ENCODE results near the gene CLIC2. TPM values are rescaled to one million over a fixed set of nuclear protein-coding genes. Genes with fewer than 3 reads are reported as not detected.

CLIC2 gene
- total RNA-seq, 2 experiments from 2014 or later: 0.50 to 0.65 TPM

GRCh38 chrX:155242300-155242699, 92.1 kb downstream of the CLIC2 start:
- H3K4me1 Mint-ChIP-seq: no peaks in the 10 kb centered on the region
- H3K27me3 Mint-ChIP-seq: no peaks in the 10 kb centered on the region
- H3K27ac Mint-ChIP-seq: no peak overlapping the region

GRCh38 chrX:155237719-155238118, 96.7 kb downstream of the CLIC2 start:
- ChIA-PET CTCF (no interaction called here), POLR2A (no interaction called here)
- Mint-ChIP-seq H3K27me3 (no peaks in the 10 kb centered on the region), H3K36me3 (ENCODE audit: low read depth) (peaks cover 32% of the 10 kb centered on the region), H3K4me1 (peaks cover 5% of the 10 kb centered on the region), H3K27ac (no peak overlapping the region), H3K9me3 (no peaks in the 10 kb centered on the region), H3K4me3 (no peak overlapping the region)
- DNase-seq: no peak

More at GRCh38 chrX:155242300-155242699, 92.1 kb downstream of the CLIC2 start:
- ChIA-PET CTCF (no interaction called here), POLR2A (no interaction called here)
- no peaks in the 10 kb centered on the region for H3K9me3 Mint-ChIP-seq
- no peak for DNase-seq
- no peak overlapping the region for H3K4me3 Mint-ChIP-seq
- H3K36me3 Mint-ChIP-seq (ENCODE audit: low read depth): peaks cover 14% of the 10 kb centered on the region

- CTCF ChIA-PET: no interaction called here
- DNase-seq: no peak
Measured at GRCh38 chrX:155235891-155236290, 98.5 kb downstream of the CLIC2 start.

GRCh38 chrX:155231163-155231562, 103.3 kb downstream of the CLIC2 start:
- peak overlapping the region; percentile 37 for H3K27ac Mint-ChIP-seq
- DNase-seq: no peak
- no peaks in the 10 kb centered on the region for H3K27me3 Mint-ChIP-seq
- no peak overlapping the region for H3K4me3 Mint-ChIP-seq
- no peaks in the 10 kb centered on the region for H3K9me3 Mint-ChIP-seq
- POLR2A ChIA-PET: no interaction called here
- peaks cover 50% of the 10 kb centered on the region for H3K36me3 Mint-ChIP-seq (ENCODE audit: low read depth)
- H3K4me1 Mint-ChIP-seq: peaks cover 12% of the 10 kb centered on the region
- CTCF ChIA-PET: no interaction called here

More at GRCh38 chrX:155235891-155236290, 98.5 kb downstream of the CLIC2 start:
- Mint-ChIP-seq H3K4me1 (peaks cover 11% of the 10 kb centered on the region), H3K4me3 (no peak overlapping the region), H3K9me3 (no peaks in the 10 kb centered on the region), H3K27me3 (no peaks in the 10 kb centered on the region), H3K36me3 (ENCODE audit: low read depth) (peaks cover 41% of the 10 kb centered on the region), H3K27ac (no peak overlapping the region)
- POLR2A ChIA-PET: interaction anchor here (1.3 kb wide), 1 partner anchor 19 kb away, joined by 5 read pairs; no protein-coding TSS in a partner anchor

Other genes with a start within 250 kb of the CLIC2 start
- gene VBP1, start 118.2 kb downstream of the CLIC2 start, total RNA-seq: 10 to 100 TPM; 51.6 to 61.9 TPM
- gene RAB39B, start 70.1 kb downstream of the CLIC2 start, total RNA-seq: 10 to 100 TPM; 13.6 to 14.7 TPM
- gene F8A2, start 47.5 kb upstream of the CLIC2 start, total RNA-seq: not detected
- gene F8A3, start 124.0 kb upstream of the CLIC2 start, total RNA-seq: under 1 TPM; 0.40 to 0.50 TPM